Stimulated activated CD4-positive, alpha-beta T cell treated with anti-CD3 and anti-CD28 coated beads, Interleukin-2, amount 100 ng/mL, for 48 hours (primary cell): Measurements from ENCODE around the gene TNKS1BP1.

Experiments used
- DNase-seq, 2 donors: peaks; one replicate each; pipeline ENCODE4 v3.0.0-alpha.2; 2020

TNKS1BP1 gene

DNA sequence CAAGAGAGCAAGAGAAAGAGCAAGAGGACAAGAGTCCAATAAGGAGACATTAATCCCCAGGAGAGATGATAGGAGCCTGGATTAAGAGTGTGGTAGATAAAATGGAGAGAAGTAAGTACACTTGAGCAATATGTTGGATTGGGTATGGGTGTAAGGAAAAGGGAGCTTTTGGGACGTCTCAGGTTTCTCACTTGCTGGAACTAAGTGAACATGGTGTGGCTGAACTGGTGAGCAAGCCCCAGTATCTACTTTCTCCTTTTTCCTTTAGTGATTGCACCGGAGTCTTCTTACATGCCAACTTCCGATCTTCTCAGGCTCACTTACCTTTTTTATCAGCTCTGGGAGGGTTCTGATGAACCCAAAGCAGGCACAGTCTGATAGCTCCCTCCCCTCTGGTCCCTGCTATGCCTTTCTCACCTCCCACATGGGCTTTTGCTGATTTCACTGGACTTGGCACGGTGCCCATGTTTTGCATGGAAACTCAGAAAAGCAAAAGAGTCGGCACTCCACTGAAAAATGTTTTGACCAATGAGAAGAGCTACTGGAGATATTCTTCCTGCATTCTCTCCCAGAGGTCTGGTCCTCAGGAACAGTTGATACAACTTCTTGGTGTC, 73.2 kb downstream of the TNKS1BP1 start:
- no peak for DNase-seq

GRCh38 chr11:57251037-57251436, 73.7 kb downstream of the TNKS1BP1 start:
- DNase-seq, result no peak
